ENCODE measurements around the gene PARD3B. TPM values are rescaled to one million over a fixed set of nuclear protein-coding genes. Genes with fewer than 3 reads are reported as not detected.

The PARD3B gene
- total and polyA plus RNA-seq, 10 of the 15 experiments (the other 5 are each of a cell fraction or from before 2014, with no cell fraction given): 0.01 to 0.54 (median 0.07) TPM; not detected in 7

GRCh38 chr2:205383601-205384000, 838.3 kb downstream of the PARD3B start:
- ATAC-seq (no peak), FAIRE-seq (peak; percentile 62), DNase-seq (ENCODE audit: low read depth, low spot score) (no peak)
- TF ChIP-seq ZNF207 (IDR thresholded peaks at IDR 0.05; ENCODE audit: borderline replicate concordance) (no peak), SREBF1 (IDR thresholded peaks at IDR 0.05; ENCODE audit: low read length) (no peak), TARDBP (IDR thresholded peaks at IDR 0.05; ENCODE audit: borderline replicate concordance) (no peak), CBX5 (IDR thresholded peaks at IDR 0.05; ENCODE audit: low read depth) (no peak), RBBP5 (conservative IDR thresholded peaks at IDR 0.05) (no peak), CBFB (IDR thresholded peaks at IDR 0.05; ENCODE audit: low read depth) (no peak), RB1 (IDR thresholded peaks at IDR 0.05; ENCODE audit: borderline replicate concordance) (no peak), HDAC2 (IDR thresholded peaks at IDR 0.05) (no peak), ZZZ3 (IDR thresholded peaks at IDR 0.05; ENCODE audit: control insufficient read depth, insufficient read length, low read depth) (no peak)
- H3K9me3 ChIP-seq (replicated peaks; ENCODE audit: control insufficient read depth, insufficient read depth, low read length): no peaks in the 10 kb centered on the region
- in situ Hi-C loops (cut with MboI) (no loop called here), intact Hi-C loops (cut with micrococcal nuclease; ENCODE audit: unreplicated experiment) (no loop called here)
- 48% methylated on average over 2 of the region's 2 CpGs for WGBS (ENCODE audit: insufficient coverage, insufficient replicate concordance, low lambda C conversion rate, missing lambda C conversion rate)
- no peak overlapping the region for H3K9ac ChIP-seq (ENCODE audit: control insufficient read depth, insufficient read depth, low read length)
- H2AFZ ChIP-seq (ENCODE audit: control insufficient read depth, low read depth, low read length): no peak overlapping the region
- H3K36me3 ChIP-seq (ENCODE audit: control insufficient read depth in 2 of 2, insufficient read depth in 2 of 2, low read length in 1 of 2): no peaks in the 10 kb centered on the region
- ChIA-PET CTCF (no interaction called here), SMC1A (ENCODE audit: uncharacterized antibody, unreplicated experiment) (no interaction called here), POLR2A (no interaction called here), RAD21 (ENCODE audit: unreplicated experiment) (no interaction called here)
- H3K4me2 ChIP-seq (ENCODE audit: control insufficient read depth, insufficient read depth): no peak overlapping the region
- no peak overlapping the region for H3K4me3 ChIP-seq
- no peaks in the 10 kb centered on the region for H4K20me1 ChIP-seq (ENCODE audit: control insufficient read depth, insufficient read depth)
- H3K79me2 ChIP-seq (ENCODE audit: control insufficient read depth, insufficient read depth, low read length): no peaks in the 10 kb centered on the region
- H3K4me1 ChIP-seq (ENCODE audit: control insufficient read depth, insufficient read depth, low read length): no peaks in the 10 kb centered on the region
- H3K27ac ChIP-seq (ENCODE audit: control insufficient read depth, insufficient read depth): no peak overlapping the region
- no TSS peak for BruUV-seq (replicated peaks)
- H3K27me3 ChIP-seq (replicated peaks in 1 of 2; ENCODE audit: control insufficient read depth in 2 of 2, insufficient read depth in 2 of 2, low read length in 1 of 2): peaks cover 0 to 3% of the 10 kb centered on the region in 2 experiments; a peak in 1 of 4 replicates

- no peak overlapping the region for H2AFZ ChIP-seq (ENCODE audit: control insufficient read depth, low read depth, low read length)
- BruUV-seq (replicated peaks): no TSS peak
- no peaks in the 10 kb centered on the region for H3K9me3 ChIP-seq (replicated peaks; ENCODE audit: control insufficient read depth, insufficient read depth, low read length)
- no peak overlapping the region for H3K9ac ChIP-seq (ENCODE audit: control insufficient read depth, insufficient read depth, low read length)
- H3K4me1 ChIP-seq (ENCODE audit: control insufficient read depth, insufficient read depth, low read length): no peaks in the 10 kb centered on the region
- H3K4me3 ChIP-seq: no peak overlapping the region
- WGBS (ENCODE audit: insufficient coverage, insufficient replicate concordance, low lambda C conversion rate, missing lambda C conversion rate): 0% methylated on average over 3 of the region's 3 CpGs
- DNase-seq (ENCODE audit: low read depth, low spot score) (no peak), FAIRE-seq (no peak), ATAC-seq (no peak)
- CTCF ChIA-PET: interaction anchor here (0.7 kb wide), 1 partner anchor 290 kb away, joined by 3 read pairs; no protein-coding TSS in a partner anchor
- POLR2A ChIA-PET: interaction anchor here (0.5 kb wide), 1 partner anchor 259 kb away, joined by 3 read pairs; no protein-coding TSS in a partner anchor
- in situ Hi-C loops (cut with MboI) (no loop called here), intact Hi-C loops (cut with micrococcal nuclease; ENCODE audit: unreplicated experiment) (no loop called here)
- H4K20me1 ChIP-seq (ENCODE audit: control insufficient read depth, insufficient read depth): no peaks in the 10 kb centered on the region
- H3K27me3 ChIP-seq (replicated peaks in 1 of 2; ENCODE audit: control insufficient read depth in 2 of 2, insufficient read depth in 2 of 2, low read length in 1 of 2): peaks cover 0 to 3% of the 10 kb centered on the region in 2 experiments; a peak in 1 of 4 replicates
- H3K36me3 ChIP-seq (ENCODE audit: control insufficient read depth in 2 of 2, insufficient read depth in 2 of 2, low read length in 1 of 2): no peaks in the 10 kb centered on the region
- RAD21 ChIA-PET (ENCODE audit: unreplicated experiment): no interaction called here
- SMC1A ChIA-PET (ENCODE audit: uncharacterized antibody, unreplicated experiment): interaction anchor here (1.1 kb wide), 1 partner anchor 290 kb away, joined by 4 read pairs; no protein-coding TSS in a partner anchor
- H3K4me2 ChIP-seq (ENCODE audit: control insufficient read depth, insufficient read depth): no peak overlapping the region
- no peak overlapping the region for H3K27ac ChIP-seq (ENCODE audit: control insufficient read depth, insufficient read depth)
- H3K79me2 ChIP-seq (ENCODE audit: control insufficient read depth, insufficient read depth, low read length): no peaks in the 10 kb centered on the region
- TF ChIP-seq RAD21 (IDR thresholded peaks at IDR 0.05; ENCODE audit: insufficient read depth, low read depth, low read length): no peak
- TF ChIP-seq ZBTB11 (CRISPR knock-in tag; IDR thresholded peaks at IDR 0.05): no peak
- no peak for TF ChIP-seq KDM1A (IDR thresholded peaks at IDR 0.05; ENCODE audit: borderline replicate concordance)
- no peak for TF ChIP-seq FOXK2 (IDR thresholded peaks at IDR 0.05)
- no peak for TF ChIP-seq TCF3 (IDR thresholded peaks at IDR 0.05; ENCODE audit: borderline replicate concordance, insufficient read depth, low read depth, low read length)
- TF ChIP-seq HSF1 (IDR thresholded peaks at IDR 0.05; ENCODE audit: low read depth, low read length): no peak
- no peak for TF ChIP-seq BCL11A (IDR thresholded peaks at IDR 0.05; ENCODE audit: low read depth, low read length)
These were observed 840.8 kb downstream of the PARD3B start for GRCh38 chr2:205386109-205386508.
